GM18520 (cell line): ENCODE data around the gene ELP4.
"Not testable (repeated sequence)": the region's sequence is repeated elsewhere in the genome, so short reads cannot be mapped to it uniquely, and the experiment has no call there.

Experiments used
- ATAC-seq: cut with Tn5 transposase; IDR thresholded peaks from one replicate; pipeline ENCODE4 v1.9.1; 2021; ENCODE audit not compliant: unreplicated experiment

Gene ELP4

DNA sequence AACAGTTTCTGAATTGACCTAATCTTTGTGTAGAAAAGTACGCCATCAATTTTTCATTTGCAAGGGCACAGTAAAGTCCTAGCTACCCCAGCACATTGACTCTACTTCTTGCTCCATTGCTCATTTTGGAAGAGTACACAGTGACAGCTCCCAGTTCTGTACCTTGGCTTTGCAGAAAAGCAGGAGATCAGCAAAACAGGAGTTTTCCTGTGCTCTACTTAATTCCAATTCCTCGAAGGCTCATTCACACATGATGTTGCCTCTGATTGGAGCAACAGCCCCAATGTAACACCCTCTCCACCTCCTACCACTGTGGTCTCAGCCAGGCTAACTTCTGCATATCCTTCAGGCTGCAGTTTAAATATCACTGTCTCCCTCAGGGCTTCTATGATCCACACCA, 182.9 kb downstream of the ELP4 start:
- no peak for ATAC-seq

DNA sequence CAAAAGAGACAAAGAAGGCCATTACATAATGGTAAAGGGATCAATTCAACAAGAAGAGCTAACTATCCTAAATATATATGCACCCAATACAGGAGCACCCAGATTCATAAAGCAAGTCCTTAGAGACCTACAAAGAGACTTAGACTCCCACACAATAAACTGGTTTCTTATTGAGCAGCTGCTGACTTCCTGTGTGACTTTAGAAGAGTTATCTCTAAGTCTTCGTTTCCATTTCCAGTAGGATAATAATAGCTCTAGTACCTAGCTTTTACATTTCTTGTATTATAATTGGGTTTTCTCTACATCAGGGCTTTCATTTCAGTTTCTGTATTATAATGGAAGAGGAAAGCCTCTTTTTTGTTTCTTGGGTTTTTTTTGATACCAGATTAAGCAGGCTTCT, 187.5 kb downstream of the ELP4 start:
- peak; percentile 82 for ATAC-seq

GRCh38 chr11:31699066-31699465, 189.5 kb downstream of the ELP4 start:
- ATAC-seq, result no peak

DNA sequence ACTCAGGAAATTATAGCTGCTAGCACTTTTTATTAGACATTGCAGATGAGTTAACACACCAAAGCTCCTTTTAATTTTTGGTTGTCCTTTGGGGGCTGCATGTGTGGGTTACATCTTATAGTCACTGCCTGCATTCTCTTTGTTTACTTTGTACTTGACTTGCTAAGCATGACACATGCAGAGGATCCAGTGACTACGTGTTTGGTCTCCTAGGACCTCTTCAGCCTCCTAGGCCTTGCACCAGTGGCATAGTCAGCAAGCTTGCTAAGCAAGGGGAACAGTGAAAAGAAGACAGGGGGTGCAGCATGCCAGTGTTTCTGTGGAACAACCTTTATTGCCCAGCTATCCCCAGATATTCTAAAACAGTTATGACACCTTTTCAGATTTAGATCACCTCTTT, 193.4 kb downstream of the ELP4 start:
- no peak for ATAC-seq

GRCh38 chr11:31706357-31706756, 196.8 kb downstream of the ELP4 start:
- no peak for ATAC-seq

DNA sequence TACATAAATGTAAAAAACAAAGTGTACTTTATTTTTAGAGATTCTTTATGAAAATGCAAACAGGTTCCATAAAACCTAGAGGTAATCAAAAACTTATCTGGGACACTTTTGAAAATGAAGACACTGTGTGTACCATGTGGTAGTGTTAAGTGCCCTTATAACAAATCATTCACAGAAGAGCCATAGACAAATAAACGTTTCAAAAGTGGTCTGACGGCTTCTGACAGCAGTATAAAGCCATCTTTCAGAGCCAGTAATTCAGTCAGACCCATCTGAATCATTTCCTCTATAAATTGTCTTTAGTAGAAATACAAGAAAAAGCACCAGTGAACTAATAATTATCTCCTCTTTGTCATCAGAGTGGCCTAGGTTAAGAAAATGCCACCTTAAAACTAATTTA, 201.6 kb downstream of the ELP4 start:
- ATAC-seq, result no peak

DNA sequence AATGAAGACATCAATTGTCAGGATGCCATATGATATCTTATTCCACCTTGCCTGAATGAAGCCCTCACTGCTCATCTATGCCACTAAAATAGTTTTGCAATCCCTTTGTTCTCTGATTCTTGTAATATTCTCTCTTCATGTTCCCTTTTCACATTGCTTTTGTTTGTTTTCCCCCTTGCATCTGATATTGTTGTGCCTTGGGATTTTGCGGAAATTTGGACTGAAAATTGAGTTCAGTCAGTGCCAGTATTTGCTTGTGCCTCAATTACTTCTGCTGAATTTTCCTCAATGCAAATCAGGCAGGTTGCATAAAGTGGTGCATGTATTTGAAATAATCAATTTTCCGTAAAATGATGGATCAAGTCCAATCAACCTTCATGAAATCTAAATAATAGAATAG, 203.3 kb downstream of the ELP4 start:
- no peak for ATAC-seq

GRCh38 chr11:31714840-31715239, 205.3 kb downstream of the ELP4 start:
- no peak for ATAC-seq

GRCh38 chr11:31720225-31720624, 210.7 kb downstream of the ELP4 start:
- no peak for ATAC-seq

- no peak for ATAC-seq
These were observed 211.3 kb downstream of the ELP4 start for GRCh38 chr11:31720671-31721365.

- ATAC-seq, result no peak
These were observed 213.2 kb downstream of the ELP4 start for GRCh38 chr11:31722754-31723153.

- no peak for ATAC-seq
These were observed 215.6 kb downstream of the ELP4 start for GRCh38 chr11:31725176-31725575.

DNA sequence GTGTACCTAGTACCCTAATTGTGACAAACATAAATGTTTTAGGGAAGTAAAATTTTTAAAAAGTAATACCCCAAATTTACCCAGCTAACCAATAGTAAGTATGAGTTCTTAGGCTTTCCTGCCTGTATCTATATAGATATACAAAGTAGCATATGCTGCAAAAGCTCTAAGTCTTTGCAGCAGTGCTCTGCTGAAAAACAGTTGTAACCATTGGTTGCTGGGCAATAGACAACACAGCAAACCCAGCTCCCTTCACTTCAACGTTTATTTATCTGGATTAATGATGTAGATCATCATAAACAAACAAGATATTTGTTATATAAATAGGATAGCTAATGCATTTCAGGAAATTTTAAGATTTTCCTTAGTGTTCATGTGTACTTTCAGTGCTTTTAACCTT, 218.9 kb downstream of the ELP4 start:
- no peak for ATAC-seq

- ATAC-seq, result no peak
These were observed 230.6 kb downstream of the ELP4 start for GRCh38 chr11:31740131-31740530.

DNA sequence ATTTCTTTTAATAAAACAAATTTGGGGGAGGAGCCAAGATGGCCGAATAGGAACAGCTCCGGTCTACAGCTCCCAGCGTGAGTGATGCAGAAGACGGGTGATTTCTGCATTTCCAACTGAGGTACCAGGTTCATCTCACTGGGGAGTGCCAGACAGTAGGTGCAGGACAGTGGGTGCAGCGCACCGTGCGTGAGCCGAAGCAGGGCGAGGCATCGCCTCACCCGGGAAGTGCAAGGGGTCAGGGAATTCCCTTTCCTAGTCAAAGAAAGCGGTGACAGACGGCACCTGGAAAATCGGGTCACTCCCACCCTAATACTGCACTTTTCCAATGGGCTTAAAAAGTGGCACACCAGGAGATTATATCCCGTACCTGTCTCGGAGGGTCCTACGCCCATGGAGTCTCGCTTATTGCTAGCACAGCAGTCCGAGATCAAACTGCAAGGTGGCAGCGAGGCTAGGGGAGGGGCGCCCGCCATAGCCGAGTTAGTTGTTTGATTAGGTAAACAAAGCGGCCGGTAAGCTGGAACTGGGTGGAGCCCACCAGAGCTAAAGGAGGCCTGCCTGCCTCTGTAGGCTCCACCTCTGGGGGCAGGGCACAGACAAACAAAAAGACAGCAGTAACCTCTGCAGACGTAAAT, 231.3 kb downstream of the ELP4 start:
- not testable (repeated sequence) for ATAC-seq

- ATAC-seq, result no peak
These were observed 238.0 kb downstream of the ELP4 start for GRCh38 chr11:31747581-31747980.

DNA sequence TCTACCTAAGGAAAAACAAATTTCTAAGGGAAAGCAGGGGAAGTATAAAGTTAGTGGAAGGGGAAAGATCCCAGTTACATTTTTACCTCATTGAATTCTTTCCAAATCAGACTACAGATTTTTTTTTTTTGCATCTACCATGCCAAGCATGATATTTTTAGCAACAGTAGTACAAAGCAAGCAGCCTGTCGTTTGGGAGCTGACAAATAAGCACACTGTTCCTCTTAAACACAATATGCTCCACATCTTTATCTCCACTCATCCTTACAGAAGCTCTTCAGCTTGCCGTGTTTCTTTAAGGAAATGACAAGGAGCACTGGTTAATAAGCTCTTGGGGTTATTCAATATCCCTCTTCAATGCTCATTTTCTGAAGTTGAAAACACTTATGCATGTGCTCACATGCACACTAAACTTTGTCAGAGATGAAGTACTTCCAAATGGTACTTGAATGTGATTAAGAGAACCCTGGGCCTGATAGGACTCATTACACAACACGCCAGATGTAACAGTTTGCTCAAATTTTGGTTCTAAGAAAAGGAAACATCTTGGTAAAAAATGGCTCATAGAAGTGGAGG, 247.8 kb downstream of the ELP4 start:
- no peak for ATAC-seq

GRCh38 chr11:31761636-31762035, 252.1 kb downstream of the ELP4 start:
- ATAC-seq, result no peak

DNA sequence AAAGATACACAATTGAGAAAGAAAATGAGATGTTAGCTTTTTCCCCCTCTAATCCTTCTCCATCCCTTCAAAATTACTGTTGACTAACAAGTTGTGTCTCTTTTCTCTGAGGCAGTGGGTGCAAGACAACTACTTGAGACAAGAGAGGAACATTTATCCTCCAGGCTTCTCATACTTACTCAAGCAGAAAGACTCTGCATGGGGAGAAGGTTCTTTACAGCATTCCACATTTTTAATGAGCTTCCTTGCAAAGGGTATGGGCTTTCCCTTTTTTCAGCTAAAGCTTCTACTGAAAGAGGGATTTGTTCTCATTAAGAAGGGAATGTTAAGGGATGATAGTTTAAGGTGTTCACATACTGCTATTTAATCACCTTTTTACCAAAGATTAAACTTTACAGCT, 253.7 kb downstream of the ELP4 start:
- ATAC-seq, result no peak

DNA sequence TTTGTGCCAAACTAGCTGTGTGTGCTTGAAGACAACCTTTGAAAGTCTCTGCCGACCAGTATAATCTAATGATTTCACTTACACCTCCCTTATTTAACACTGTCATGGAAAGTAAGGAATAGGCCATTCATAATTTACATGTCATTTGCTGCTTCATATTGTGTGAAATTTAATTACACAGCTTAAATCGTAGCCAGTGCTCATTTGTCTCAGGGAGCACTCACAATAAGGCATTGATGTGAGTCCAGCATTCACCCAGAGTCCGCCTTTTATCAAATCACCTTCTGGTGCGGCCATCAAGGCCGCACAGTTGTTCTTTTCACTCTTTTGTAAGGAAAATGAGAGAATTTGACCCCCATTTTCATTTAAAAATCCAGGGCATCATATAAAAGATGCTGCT, 254.7 kb downstream of the ELP4 start:
- ATAC-seq, result no peak

DNA sequence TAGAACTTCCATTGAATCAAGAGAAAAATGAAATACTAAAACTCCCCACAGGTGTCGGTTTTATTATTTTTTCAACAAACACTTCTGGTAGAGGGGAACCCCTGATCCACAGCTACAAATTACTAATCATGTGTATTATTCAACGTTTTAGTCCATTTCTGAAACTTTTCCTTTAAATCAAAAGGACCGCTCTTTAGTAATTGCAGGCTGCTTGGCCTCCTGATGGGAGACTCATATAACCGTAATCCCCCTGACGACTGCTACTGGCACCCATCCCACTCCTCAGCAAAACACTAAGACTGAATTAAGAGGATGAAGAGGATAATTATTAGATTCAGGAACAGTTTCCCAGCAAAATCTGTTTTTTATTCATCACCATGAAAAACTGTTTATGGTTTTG, 255.2 kb downstream of the ELP4 start:
- no peak for ATAC-seq

- no peak for ATAC-seq
These were observed 257.5 kb downstream of the ELP4 start for GRCh38 chr11:31767066-31767465.

DNA sequence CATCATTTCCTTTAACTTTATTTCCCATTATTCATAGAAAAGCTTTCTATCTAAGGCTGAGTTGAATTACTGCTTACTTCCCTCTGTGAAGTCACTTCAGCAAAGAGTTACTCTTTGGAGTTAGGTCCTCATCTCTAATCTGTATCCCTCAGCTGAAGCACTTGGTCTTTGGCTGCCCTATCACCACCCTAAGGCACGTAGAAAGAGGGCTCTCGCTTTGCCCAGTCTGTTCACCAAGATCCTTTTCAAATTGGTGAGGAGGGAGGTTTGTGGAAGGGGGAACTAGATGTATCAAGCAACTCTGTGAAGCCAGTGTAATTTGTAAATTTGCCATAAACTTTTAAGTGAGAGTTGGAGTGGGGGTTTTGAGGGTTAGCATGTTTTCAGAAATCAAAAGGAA, 258.1 kb downstream of the ELP4 start:
- ATAC-seq, result no peak
